Neural progenitor cell (in vitro differentiated cells): ENCODE results near the gene SKI. TPM values are rescaled to one million over a fixed set of nuclear protein-coding genes. Genes with fewer than 3 reads are reported as not detected.

Experiments used
- DNase-seq: peaks from one replicate; pipeline ENCODE4 v3.0.0-alpha.2; 2016; ENCODE audit warnings: low spot score
- H2AFZ ChIP-seq: fragments of 200-600 bp; sonication (generic); replicated peaks from 2 replicates; pipeline ENCODE4 v1.6.1; 2016; ENCODE audit warnings: antibody characterized with exemption
- H3F3A ChIP-seq: fragments of 200-600 bp; sonication (generic); 2 replicates; pipeline ENCODE4 v1.6.1; 2016; ENCODE audit warnings: antibody characterized with exemption, low read depth
- H3K27ac ChIP-seq: fragments of 200-600 bp; sonication (generic); 2 replicates; pipeline ENCODE4 v1.5.1; 2016; ENCODE audit warnings: mild to moderate bottlenecking
- H3K27me3 ChIP-seq: fragments of 200-600 bp; sonication (generic); 2 replicates; pipeline ENCODE4 v1.6.1; 2016; ENCODE audit warnings: mild to moderate bottlenecking, moderate library complexity
- H3K36me3 ChIP-seq: fragments of 200-600 bp; sonication (generic); 2 replicates; pipeline ENCODE4 v1.5.1; 2016
- H3K4me1 ChIP-seq: fragments of 200-600 bp; sonication (generic); 2 replicates; pipeline ENCODE4 v1.6.1; 2016; ENCODE audit warnings: mixed run types
- H3K4me2 ChIP-seq: fragments of 200-600 bp; sonication (generic); 2 replicates; pipeline ENCODE4 v1.6.1; 2016
- H3K4me3 ChIP-seq: fragments of 200-600 bp; sonication (generic); 2 replicates; pipeline ENCODE4 v1.5.1; 2016
- H3K79me2 ChIP-seq: fragments of 200-600 bp; sonication (generic); 2 replicates; pipeline ENCODE4 v1.6.1; 2016; ENCODE audit warnings: low read depth
- H3K9ac ChIP-seq: fragments of 200-600 bp; sonication (generic); 2 replicates; pipeline ENCODE4 v1.6.1; 2016
- H3K9me3 ChIP-seq: fragments of 200-600 bp; sonication (generic); 2 replicates; pipeline ENCODE4 v1.5.1; 2016; ENCODE audit warnings: low read depth
- H4K20me1 ChIP-seq: fragments of 200-600 bp; sonication (generic); 2 replicates; pipeline ENCODE4 v1.6.1; 2016; ENCODE audit warnings: low read depth
- H3K27ac Mint-ChIP-seq: 3 replicates; pipeline ENCODE4 v1.8.0; 2021; ENCODE audit warnings: mixed read lengths
- H3K27me3 Mint-ChIP-seq: 2 replicates; pipeline ENCODE4 v1.8.0; 2022; ENCODE audit warnings: low read depth, mild to moderate bottlenecking, inconsistent platforms, moderate library complexity, mixed read lengths; ENCODE audit not compliant: insufficient read depth
- H3K36me3 Mint-ChIP-seq: 3 replicates; pipeline ENCODE4 v1.8.0; 2021; ENCODE audit warnings: mixed read lengths
- H3K4me1 Mint-ChIP-seq: 3 replicates; pipeline ENCODE4 v1.8.0; 2021; ENCODE audit warnings: mixed read lengths
- H3K4me3 Mint-ChIP-seq: 3 replicates; pipeline ENCODE4 v1.8.0; 2021; ENCODE audit warnings: mild to moderate bottlenecking, moderate library complexity, mixed read lengths
- H3K9me3 Mint-ChIP-seq: 3 replicates; pipeline ENCODE4 v1.8.0; 2020; ENCODE audit warnings: mixed read lengths
- CTCF ChIP-seq: fragments of 200-600 bp; sonication (generic); IDR thresholded peaks from 2 replicates; pipeline ENCODE4 v1.5.1; 2017; ENCODE audit warnings: antibody characterized with exemption, mild to moderate bottlenecking
- EZH2 ChIP-seq: fragments of 200-600 bp; sonication (generic); IDR thresholded peaks from 2 replicates; pipeline ENCODE4 v1.6.1; 2017; ENCODE audit warnings: antibody characterized with exemption, mild to moderate bottlenecking, moderate library complexity
- EZH2phosphoT487 ChIP-seq: fragments of 200-600 bp; sonication (generic); IDR thresholded peaks from 2 replicates; pipeline ENCODE4 v1.6.1; 2017; ENCODE audit warnings: antibody characterized with exemption
- total RNA-seq: library from RNA; depleted of rRNA; stranded (reverse); fragments of >200 nt; gene quantifications from 2 replicates; pipeline ENCODE4 v1.2.3, GENCODE V29; 2015; ENCODE audit warnings: low replicate concordance

Gene SKI
- total RNA-seq, 1 donor from 2014 or later: 7.4 TPM

DNA sequence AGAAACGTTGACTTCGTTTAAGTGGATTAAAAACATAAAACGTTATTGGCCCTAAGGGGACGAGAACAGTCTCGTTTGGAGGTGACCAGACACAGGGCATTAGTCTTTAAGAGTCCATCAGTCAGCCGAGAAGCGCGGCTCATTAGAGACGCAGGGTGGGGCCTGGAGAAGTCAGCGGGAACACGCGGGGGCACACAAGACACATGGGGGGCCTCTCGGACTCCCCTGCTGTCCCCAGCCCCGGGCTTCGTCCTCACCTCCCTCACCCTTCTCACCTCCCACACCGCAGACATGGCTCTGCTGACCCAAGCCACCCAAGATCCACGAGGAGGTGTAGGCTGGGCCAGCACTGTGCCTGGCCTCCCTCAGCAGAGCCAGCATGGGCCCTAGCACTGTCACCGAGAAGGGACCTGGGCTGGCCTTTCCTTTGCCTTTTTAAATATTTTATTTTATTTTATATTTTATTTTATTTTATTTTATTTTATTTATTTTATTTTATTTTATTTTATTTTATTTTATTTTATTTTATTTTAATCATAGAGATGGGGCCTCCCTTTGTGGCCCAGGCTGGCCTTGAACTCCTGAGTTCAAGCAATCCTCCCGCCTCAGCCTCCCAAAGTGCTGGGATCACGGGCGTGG is 114.4 kb downstream of the SKI start:
- Histone ChIP-seq H3K36me3 (no peaks in the 10 kb centered on the region), H3K4me1 (no peaks in the 10 kb centered on the region), H3K27me3 (no peaks in the 10 kb centered on the region), H3F3A (no peaks in the 10 kb centered on the region), H2AFZ (no peak overlapping the region), H3K27ac (no peak overlapping the region), H3K4me2 (no peak overlapping the region), H3K9me3 (no peaks in the 10 kb centered on the region), H3K4me3 (no peak overlapping the region), H3K79me2 (no peaks in the 10 kb centered on the region), H3K9ac (no peak overlapping the region), H4K20me1 (no peaks in the 10 kb centered on the region)
- Mint-ChIP-seq H3K4me3 (no peak overlapping the region), H3K4me1 (peaks cover 6% of the 10 kb centered on the region), H3K27me3 (peaks cover 4% of the 10 kb centered on the region), H3K9me3 (no peaks in the 10 kb centered on the region), H3K36me3 (no peaks in the 10 kb centered on the region), H3K27ac (no peak overlapping the region)
- TF ChIP-seq EZH2 (no peak), EZH2phosphoT487 (no peak), CTCF (no peak)
- no peak for DNase-seq

GRCh38 chr1:2343023-2343935 is 115.2 kb downstream of the SKI start:
- Mint-ChIP-seq H3K36me3 (no peaks in the 10 kb centered on the region), H3K4me3 (no peak overlapping the region), H3K27me3 (peaks cover 6% of the 10 kb centered on the region), H3K4me1 (peaks cover 7% of the 10 kb centered on the region), H3K9me3 (no peaks in the 10 kb centered on the region), H3K27ac (no peak overlapping the region)
- no peaks in the 10 kb centered on the region for H4K20me1 ChIP-seq
- no peak for DNase-seq
- peaks cover 7% of the 10 kb centered on the region for H3K4me1 ChIP-seq
- H3K9ac ChIP-seq: no peak overlapping the region
- no peak overlapping the region for H2AFZ ChIP-seq
- H3K4me3 ChIP-seq: no peak overlapping the region
- no peaks in the 10 kb centered on the region for H3K79me2 ChIP-seq
- H3K27ac ChIP-seq: no peak overlapping the region
- H3F3A ChIP-seq: no peaks in the 10 kb centered on the region
- H3K4me2 ChIP-seq: no peak overlapping the region
- H3K36me3 ChIP-seq: no peaks in the 10 kb centered on the region
- no peaks in the 10 kb centered on the region for H3K9me3 ChIP-seq
- H3K27me3 ChIP-seq: no peaks in the 10 kb centered on the region
- no peak for TF ChIP-seq EZH2
- no peak for TF ChIP-seq CTCF
- TF ChIP-seq EZH2phosphoT487: no peak

DNA sequence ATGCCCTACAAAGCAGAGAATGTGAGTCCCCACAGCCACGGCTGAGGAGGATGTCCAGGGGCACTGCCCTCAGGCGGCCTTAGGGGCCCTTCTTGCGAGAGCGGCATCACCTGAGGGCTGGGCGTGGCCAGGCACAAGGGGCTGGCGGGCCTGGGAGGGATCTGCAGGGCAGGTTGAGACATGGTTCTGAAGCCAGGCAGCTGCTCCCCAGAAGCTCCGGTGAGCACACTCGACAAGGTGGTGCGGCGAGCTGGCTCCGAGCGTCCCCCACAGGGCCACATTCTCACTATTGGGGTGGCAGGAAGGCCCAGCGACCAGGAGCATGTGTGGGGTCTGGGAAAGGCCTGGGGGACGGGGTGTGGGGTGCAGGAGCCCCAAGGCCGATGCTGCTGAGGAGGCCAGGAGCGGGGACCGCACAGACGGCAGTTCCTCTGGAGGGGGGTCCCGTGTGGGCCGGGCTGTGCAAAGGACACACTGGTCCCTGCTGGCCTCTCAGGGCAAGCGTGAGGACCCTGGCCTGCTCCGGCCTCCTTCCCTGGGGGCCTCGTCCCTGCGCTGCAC is 116.1 kb downstream of the SKI start:
- Histone ChIP-seq H3K27ac (no peak overlapping the region), H3K4me3 (no peak overlapping the region), H4K20me1 (no peaks in the 10 kb centered on the region), H3K27me3 (no peaks in the 10 kb centered on the region), H3K79me2 (no peaks in the 10 kb centered on the region), H3K4me2 (no peak overlapping the region), H2AFZ (no peak overlapping the region), H3K9me3 (no peaks in the 10 kb centered on the region), H3K36me3 (no peaks in the 10 kb centered on the region), H3K9ac (no peak overlapping the region), H3F3A (peaks cover 5% of the 10 kb centered on the region), H3K4me1 (peaks cover 13% of the 10 kb centered on the region)
- peaks cover 15% of the 10 kb centered on the region for H3K4me1 Mint-ChIP-seq
- H3K36me3 Mint-ChIP-seq: no peaks in the 10 kb centered on the region
- no peaks in the 10 kb centered on the region for H3K9me3 Mint-ChIP-seq
- no peak overlapping the region for H3K4me3 Mint-ChIP-seq
- no peak for DNase-seq
- no peak for TF ChIP-seq EZH2
- no peak for TF ChIP-seq CTCF
- TF ChIP-seq EZH2phosphoT487: no peak
- H3K27me3 Mint-ChIP-seq: peaks cover 6% of the 10 kb centered on the region
- no peak overlapping the region for H3K27ac Mint-ChIP-seq
